ENCODE data around the gene BTBD7.

BTBD7 gene

DNA sequence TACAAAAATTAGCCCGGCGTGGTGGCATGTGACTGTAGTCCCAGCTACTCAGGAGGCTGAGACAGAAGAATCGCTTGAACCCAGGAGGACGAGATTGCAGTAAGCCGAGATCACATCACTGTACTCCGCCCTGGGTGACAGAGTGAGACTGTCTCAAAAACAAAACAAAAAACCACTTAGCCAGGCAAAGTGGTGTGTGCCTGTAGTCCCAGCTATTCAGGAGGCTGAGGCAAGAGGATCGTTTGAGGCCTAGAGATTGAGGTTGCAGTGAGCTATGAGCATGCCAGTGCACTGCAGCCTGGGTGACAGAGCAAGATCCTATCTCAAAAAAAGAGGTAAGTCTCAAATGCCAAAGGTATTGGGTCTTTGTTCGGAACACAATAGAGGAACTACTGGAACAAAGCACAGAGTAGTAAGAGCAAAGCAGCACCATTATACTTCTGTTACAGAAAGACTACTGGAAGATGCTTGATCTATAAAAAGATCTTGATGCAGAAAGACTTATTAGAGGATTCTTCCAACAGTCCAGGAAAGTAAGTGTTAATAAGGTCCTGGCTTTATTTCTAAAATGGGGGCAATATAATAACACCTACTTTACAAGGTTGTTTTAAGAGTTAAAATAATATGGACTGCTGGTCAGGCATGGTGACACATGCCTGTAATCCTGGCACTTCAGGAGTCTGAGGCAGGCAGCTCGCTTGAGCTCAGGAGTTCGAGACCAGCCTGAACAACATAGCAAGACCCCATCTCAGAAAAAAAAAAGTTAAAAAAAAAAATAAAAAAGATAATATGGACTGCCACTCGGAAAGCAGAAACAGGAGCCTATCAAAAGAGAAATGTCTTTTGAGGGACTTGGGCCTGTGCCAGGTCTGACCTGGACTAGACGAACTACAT is 29.9 kb downstream of the BTBD7 start:
- no peak for DNase-seq (ENCODE audit: low read depth)

DNA sequence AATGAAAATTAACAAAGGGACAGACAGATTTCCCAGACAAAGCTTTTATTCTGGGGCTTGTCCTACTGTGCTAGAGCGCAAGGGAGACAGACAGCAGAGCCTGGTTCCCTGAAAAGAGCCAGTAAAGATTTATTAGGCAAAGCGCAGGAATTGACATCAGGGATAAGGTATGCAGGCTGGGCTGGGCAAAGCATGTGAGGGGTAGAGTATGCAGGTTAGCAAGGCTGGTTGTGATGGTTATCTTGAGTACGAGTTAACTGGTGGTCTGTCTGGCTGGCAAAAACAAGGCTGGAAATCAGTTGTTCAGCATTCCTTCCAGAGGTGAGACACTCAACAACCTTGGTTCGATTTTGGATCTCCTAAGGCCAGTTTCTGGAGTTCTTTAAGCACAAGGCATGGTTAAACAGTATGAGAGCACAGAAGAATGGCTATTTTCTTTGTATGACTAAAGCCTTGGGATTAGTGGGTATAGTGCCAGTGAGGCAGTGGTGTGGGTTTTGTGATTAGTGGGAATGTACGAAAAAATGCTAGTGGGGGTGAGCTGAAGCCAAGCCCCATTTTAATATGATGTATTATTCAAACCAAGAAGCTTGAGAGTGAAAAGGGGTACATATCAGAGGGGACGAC is 30.9 kb downstream of the BTBD7 start:
- DNase-seq (ENCODE audit: low read depth): no peak

DNA sequence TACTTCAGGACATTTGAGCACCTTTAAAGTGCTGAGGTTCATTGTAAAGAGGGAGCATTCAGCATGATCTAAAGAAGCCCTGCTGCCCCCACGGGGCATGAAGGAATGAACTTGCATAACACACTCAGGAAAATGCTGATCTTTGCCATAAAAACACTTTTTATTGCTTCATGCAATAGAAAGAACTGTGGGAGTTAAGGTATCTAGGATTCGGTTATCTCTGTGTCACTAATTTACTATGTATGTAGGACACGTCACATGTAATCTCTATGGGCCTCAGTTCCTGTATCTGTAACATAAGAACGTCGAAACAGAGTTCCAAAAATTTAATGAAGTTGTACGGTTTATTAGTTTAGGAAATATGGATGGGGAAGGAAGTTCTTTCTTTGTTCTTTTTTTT is 33.0 kb downstream of the BTBD7 start:
- DNase-seq (ENCODE audit: low read depth): no peak

DNA sequence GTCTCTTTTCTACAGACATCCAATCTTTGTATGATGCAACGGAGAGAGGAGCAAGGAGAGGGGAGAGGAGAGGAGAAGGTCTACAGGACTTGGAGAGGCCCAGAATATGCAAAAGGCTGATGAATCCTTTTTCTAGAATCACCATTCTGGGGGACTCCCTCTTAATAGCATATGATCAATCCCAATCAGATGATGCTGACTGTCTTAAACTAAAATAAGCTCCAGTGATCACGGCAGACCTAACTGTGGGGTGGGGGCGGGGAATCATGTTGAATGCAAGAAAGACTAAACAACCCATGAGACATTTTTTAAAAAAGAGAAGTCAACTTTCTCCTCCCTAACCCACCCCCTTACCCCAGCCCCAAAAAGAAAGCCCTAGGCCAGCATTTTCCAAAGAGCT is 33.4 kb downstream of the BTBD7 start:
- no peak for DNase-seq (ENCODE audit: low read depth)

DNA sequence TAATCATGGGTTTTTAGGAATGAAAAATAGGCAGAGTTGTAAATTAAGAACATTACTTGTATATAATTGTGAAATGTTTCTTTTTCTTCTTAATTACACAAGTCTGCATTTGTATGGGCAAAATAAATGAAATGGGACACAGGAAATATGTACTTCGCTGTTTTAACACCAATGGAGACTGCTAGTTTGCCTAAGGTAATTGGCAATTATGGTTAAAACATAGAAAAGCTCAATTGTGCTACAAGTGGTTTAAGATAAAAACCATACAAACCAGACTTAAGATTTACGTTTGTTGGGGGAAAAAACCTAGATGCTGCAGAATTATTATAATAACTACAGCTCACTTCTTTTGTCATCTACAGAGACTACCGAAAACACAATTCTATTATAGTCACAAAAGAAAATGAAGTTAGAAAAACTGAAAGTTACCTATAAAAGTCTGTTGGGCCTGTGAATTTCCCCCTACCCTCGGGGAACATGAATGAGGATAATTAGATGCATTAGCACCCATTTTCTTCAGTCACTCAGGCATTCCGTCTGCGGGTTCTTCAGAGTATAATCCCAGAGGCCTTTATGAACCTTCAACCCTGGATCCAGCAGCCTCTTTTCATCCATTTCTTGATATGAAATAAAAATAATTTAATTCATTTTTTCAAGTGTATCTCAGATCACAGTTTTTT is 37.2 kb downstream of the BTBD7 start:
- DNase-seq (ENCODE audit: low read depth): no peak

DNA sequence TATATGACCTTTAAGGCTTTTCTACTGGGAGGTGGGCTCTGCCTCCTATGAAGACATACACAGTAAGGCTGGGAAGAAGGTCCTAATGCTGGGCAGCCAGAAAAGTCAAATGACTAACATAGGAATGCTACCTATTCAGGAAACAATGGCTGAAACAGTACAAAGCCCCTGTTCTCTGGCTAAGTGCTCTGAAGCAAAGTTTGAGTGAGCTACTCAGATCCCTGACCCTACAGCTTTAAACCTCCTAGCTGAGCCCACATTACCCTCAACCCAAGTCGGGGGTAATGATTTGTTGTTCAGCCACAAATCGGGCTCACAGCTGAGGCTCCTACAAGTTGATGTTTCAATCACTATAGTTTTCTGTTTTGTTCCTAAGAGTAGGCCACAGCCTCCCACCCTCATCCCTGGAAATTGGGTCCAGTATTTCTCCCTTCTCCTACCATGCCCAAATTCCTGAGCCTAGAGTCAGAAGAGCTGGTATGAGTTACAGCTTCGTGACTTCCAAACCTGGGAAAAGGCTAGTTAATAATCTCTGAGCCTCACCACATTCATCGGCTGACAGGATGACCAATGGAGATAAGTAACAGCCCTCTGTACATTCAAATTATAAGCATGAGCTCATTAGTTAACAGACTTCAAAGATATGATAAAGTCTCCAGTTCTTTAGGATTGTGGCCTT is 46.5 kb downstream of the BTBD7 start:
- no peak for DNase-seq (ENCODE audit: low read depth)

DNA sequence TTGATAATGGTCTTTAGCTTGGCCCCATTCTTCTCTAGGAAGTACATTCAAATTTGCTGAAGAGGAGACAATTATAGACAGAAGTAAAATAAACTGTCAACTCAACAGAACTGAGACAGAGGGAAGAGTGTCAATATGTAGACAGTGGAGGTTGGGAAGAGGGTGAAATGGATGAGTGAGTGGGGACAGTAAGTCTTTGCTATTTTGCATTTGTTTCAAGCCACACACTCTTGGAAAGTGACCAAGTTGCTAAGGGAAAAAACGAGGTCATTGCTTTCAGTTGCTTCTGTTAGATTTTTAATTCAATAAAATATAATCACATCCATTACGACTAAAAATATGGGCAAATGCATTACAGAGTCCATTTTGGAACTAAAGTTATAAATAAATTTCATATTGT is 47.8 kb downstream of the BTBD7 start:
- no peak for DNase-seq (ENCODE audit: low read depth)

DNA sequence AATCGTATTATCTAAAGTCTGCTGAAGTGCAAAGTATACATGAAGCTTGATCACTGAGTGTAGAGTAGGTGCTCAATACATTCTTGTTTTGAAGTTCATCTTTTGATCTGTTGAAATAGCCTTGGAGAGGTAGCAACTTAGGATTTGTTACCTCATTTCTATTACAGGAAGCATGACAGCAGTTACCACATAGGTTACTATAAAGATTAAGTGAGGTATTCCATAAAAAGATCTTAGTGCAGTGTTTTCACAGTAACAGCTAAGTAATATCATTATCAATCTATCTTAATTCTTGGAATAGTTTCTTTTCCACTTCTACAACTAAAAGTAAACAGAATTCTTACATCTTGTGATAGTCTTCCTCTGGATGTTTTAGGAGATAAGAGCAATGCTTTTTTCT is 50.9 kb downstream of the BTBD7 start:
- DNase-seq (ENCODE audit: low read depth): no peak

DNA sequence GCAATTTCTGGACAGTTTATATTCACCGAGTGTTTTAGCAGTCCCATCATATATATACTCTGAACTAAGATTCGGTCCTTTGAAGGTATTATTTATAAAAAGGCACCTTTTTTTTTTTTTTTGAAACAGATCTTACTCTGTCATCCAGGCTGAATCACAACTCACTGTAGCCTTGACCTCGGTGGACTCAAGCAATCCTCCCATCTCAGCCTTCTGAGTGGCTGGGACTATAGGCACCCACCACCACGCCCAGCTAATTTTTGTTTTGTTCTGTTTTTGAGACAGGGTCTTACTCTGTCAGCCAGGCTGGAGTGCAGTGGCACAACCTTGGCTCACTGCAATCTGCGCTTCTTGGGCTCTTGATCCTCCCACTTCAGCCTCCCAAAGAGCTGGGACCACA is 52.1 kb downstream of the BTBD7 start:
- DNase-seq (ENCODE audit: low read depth): no peak

DNA sequence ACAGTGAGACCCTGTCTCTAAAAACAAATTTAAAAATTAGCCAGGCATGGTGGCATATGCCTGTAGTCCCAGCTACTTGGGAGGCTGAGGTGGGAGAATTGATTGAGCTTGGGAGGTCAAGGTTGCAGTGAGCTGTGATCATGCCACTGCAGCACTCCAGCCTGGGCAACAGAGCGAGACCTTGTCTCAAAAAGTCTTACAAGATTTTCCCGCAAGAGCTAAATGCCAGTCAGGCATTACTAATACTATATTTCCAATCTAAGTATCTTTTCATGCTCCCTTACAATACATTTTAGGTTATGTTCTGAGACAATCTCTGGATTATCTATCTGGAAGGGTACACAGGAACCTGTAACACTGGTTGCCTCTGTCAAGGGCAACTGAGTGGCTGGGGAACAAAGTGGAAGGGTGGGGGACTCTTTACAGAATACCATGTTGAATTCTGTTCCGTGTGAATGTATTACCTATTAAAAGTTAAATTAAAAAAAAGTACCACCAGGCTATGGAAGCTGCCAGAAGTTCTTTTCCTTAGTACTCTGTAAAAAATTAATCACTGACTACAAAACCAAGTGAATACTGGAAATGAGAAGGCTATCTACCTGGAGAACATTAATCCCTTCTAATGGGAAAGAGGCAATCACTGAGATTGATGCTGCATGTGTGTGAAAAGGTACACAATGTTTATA is 56.7 kb downstream of the BTBD7 start:
- no peak for DNase-seq (ENCODE audit: low read depth)

DNA sequence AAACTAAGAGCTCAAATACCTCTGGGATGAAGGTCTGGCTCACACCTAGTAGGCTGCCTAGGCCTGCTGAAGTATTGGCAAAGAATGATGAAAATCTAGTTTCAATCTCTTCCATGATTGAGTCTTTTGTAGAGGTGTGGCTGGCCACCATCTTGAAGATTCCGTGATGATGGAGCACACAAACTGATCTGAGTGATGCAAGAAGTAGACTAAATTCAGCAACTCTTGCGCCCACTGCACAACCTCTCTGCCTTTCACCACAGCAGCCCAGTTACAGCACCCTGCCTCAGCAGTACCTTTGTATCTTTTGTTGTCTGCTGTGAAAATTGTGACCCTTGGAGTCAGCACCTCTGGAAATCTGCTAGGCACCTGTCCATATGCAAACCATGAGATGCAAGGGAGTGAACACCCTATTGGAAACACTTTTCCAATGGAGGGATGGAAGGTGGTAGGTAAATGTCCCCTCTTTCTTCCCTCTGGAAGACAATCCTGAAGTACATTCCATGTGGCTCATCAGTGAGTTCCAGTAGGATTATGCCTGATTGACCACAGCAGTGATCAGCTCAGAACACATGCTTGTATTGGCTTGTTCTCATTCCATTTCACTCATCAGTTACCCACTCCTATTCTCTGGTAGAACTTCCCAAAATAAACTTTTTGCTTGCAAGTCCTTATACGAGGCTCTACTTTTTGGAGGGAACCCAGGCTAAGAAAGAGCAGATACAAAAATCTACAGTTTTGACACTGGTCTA is 58.6 kb downstream of the BTBD7 start:
- no peak for DNase-seq (ENCODE audit: low read depth)

DNA sequence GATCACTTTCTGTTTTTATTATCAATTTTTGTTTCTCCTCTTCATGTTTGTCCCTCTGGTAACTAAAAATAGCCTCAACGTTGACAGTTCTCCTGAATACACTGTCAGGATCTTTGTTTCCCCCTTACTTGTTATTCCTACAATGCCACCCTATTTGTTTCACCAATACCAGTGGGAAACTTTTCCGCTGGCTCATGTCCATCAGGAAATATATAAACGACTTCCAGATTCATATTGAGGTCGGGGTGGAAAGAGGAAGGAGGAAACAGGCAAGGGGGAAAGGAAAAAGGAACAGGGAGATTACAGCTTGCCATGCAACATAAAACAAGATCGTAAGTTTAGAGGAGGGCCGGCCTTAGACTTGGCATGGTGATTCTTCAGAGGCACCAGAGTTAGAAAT is 61.7 kb downstream of the BTBD7 start:
- DNase-seq (ENCODE audit: low read depth): no peak

DNA sequence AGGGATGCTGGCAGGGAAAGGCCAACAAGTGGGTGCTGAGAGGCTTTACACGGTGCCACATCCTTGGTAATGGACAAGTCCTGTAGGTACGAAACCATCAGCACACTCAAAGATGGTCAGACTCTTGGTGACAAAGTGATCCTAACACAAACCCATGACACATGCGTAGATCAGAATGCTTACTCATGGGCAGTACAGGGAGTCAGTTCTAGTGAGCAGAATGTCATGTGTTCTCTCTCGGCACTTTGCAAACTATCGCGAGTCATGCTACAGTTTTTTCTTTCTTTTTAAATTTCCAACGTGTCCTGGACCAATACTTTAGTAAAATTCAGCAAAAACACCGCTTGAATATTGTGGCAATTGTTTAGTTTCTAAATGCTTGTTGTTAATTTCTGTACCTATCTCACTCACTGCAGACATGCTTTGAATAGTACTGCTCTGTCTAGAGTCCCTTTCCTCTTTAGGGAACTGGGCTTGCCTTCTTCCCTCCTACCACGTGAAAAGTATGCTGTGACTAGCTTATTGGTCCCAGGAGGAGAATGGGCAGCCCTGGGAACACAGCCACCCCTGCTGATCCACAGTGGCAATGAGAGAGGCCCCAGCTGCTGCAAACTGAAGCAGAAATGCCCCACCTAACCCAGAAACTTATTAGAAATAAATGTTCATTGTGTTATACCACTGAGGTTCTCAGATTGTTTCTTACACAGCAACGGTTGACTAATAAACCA is 63.3 kb downstream of the BTBD7 start:
- DNase-seq (ENCODE audit: low read depth): no peak

DNA sequence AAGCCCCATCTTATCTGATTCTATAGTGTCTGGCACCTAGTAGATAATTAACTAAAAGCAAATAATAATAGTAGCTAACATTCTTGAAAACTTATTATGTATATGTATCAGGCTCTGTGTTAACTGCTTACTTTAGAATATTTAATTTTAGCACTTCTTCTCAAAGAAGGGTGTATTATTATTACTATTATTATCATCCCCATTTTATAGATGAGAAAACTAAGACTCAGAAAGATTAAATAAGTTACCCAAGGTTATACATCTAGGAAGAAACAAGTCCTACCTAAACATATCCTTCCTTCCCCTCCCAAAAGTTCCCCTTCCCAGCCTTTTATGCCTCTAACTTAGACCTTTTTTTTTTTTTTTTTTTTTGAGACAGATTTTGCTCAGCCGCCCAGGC is 64.4 kb downstream of the BTBD7 start:
- no peak for DNase-seq (ENCODE audit: low read depth)

DNA sequence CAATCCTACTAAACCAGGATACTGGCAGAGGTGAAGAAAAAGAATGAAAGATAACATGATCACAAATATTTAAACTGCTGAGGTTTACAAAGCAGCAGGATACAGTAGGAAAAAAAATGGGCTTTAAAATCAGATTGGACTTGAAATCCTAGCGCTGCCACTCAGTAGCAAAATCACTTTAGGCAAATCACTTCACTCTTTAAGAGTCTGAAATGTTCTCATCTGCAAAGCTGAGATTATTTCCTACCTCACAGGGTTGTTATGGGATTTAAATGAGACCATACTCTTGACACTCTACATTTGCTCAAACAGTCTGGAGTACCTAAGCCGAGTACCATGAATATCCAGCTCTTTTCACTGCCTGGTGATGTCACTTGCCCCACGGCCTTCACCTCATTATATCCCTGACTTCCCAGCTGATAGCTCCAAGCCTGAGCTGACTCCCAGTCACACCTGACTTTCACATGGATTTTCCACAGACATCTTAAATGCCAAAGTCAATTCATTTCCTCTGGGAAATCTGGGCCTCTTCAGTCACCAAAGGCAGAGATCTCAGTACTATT is 65.6 kb downstream of the BTBD7 start:
- no peak for DNase-seq (ENCODE audit: low read depth)

DNA sequence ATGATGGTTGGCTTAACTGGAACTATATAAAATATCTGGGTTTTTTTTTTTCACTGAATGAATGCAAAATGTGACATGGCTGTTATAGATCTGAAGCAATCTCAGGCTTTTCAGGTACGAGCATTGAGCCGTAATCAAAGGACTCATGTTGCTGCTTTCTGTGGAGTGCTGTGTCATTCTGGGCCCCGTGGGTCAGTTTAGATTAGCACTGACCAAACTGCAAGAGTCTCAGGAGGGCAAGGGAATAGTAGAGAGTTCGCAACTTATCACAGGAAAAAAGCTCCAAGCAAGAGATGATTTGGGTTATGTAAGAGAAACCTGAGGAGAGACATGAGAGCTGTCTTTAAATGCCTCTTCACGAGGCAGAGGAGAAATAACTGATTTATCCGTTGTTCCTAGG is 66.7 kb downstream of the BTBD7 start:
- DNase-seq (ENCODE audit: low read depth): no peak

DNA sequence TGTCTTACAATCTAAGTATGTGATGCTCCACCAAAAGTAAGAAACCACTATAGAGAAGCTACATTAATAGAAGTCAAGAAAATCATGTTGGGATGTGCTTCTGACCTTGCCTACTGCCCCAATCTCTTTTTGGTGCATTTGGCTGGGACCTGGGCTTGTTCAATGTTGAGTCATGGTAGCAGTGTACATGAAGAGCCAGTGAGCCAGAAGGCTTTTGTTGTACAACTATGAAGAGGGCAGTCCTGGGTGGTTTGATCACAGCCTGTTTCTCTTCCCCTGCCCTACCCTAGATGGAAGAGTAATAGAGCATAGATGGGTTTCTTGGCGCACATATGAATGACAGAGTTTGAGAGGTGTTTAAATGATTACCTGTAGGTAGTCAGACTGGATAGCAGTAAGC is 69.4 kb downstream of the BTBD7 start:
- no peak for DNase-seq (ENCODE audit: low read depth)

DNA sequence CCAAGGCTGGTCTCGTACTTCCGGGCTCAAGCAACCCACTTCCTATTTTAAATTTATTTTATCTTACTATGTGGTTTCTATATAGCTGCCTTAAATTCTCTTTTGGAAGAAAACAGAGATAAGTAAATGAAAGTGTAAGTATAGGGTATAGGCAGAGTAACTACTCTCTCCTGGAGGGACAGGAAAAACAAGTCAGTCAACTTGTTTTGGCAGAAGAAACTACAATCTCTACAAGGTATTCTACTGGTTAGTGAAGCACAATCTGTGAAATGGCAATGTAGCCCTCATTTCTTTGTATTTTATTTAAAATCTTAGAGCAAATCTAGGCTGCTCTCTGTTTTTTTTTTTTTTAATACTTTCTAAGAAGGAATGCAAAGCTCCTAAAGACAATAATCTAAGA is 70.4 kb downstream of the BTBD7 start:
- DNase-seq (ENCODE audit: low read depth): no peak

DNA sequence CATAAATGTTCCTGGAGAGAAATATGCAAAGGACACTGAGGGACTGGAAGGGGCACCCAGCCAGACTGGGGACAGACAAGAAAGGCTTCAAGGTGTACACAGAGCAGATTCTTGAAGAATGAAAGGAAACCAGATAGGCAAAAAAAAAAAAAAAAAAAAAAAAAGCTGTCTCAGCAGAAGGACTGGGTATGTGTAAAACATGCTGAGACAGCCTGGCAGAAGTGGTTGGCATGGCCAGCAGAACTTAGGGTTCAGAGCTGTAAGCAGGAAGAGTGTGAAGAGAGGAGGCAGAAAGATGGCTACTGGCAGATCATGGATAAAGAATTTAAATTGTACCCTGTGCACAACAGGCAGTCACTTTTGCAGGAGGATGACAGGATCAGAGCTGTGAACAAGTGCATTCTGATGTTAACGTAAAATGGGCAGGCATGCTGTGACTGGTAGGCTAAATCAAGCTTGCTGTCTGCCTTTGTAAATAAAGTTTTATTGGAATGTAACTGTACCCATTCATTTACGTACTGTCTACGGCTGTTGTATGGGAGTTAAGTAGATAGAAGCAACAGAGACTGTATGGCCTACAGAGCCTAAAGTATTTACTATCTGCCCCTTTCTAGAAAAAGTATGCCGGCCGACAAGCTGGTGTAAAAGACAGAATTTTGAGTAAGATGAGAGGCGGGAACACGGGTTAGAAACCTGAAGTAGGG is 83.6 kb downstream of the BTBD7 start:
- no peak for DNase-seq (ENCODE audit: low read depth)

DNA sequence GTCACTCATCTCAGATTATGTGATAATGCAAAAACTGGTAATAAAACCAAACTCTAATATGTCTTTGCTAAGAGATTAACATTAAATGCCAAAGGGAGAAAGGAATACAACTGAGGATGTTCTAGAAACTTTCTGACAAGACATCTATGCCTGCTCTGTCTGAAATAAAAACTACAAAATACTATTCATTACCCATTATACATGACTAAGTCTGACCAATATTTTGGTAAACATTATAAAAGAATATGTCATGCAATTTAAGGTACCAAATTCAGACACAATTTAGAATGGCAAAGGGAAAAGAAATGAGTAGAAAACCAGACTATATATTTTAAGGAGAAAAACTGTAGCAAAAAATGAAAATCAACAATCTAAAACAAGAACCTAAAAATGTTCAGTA is 86.3 kb downstream of the BTBD7 start:
- no peak for DNase-seq (ENCODE audit: low read depth)
